Measurements from ENCODE around the gene SYNPR.

The SYNPR gene

GRCh38 chr3:63584681-63585080 lies 306.6 kb downstream of the SYNPR start:
- no peak for TF ChIP-seq CTCF (IDR thresholded peaks at IDR 0.05; ENCODE audit: control insufficient read depth, insufficient read depth, low read depth, low read length, missing control alignments)
- DNase-seq (ENCODE audit: low read depth): no peak
- H3K4me3 ChIP-seq (ENCODE audit: control insufficient read depth, low read depth, low read length): no peak overlapping the region

- H3K4me3 ChIP-seq (ENCODE audit: control insufficient read depth, low read depth, low read length): no peak overlapping the region
- no peak for TF ChIP-seq CTCF (IDR thresholded peaks at IDR 0.05; ENCODE audit: control insufficient read depth, insufficient read depth, low read depth, low read length, missing control alignments)
- DNase-seq (ENCODE audit: low read depth): no peak
Observed at GRCh38 chr3:63585927-63586326, 307.8 kb downstream of the SYNPR start.

- TF ChIP-seq CTCF (IDR thresholded peaks at IDR 0.05; ENCODE audit: control insufficient read depth, insufficient read depth, low read depth, low read length, missing control alignments): no peak
- no peak for DNase-seq (ENCODE audit: low read depth)
Observed at GRCh38 chr3:63588895-63589294, 310.8 kb downstream of the SYNPR start.

GRCh38 chr3:63593779-63594178 lies 315.7 kb downstream of the SYNPR start:
- DNase-seq (ENCODE audit: low read depth): no peak
- TF ChIP-seq CTCF (IDR thresholded peaks at IDR 0.05; ENCODE audit: control insufficient read depth, insufficient read depth, low read depth, low read length, missing control alignments): no peak
- no peak overlapping the region for H3K4me3 ChIP-seq (ENCODE audit: control insufficient read depth, low read depth, low read length)

More at GRCh38 chr3:63588895-63589294, 310.8 kb downstream of the SYNPR start:
- H3K4me3 ChIP-seq (ENCODE audit: control insufficient read depth, low read depth, low read length): no peak overlapping the region

- DNase-seq (ENCODE audit: low read depth): no peak
- H3K4me3 ChIP-seq (ENCODE audit: control insufficient read depth, low read depth, low read length): no peak overlapping the region
- no peak for TF ChIP-seq CTCF (IDR thresholded peaks at IDR 0.05; ENCODE audit: control insufficient read depth, insufficient read depth, low read depth, low read length, missing control alignments)
Observed at GRCh38 chr3:63595221-63595620, 317.1 kb downstream of the SYNPR start.

- no peak for DNase-seq (ENCODE audit: low read depth)
- H3K4me3 ChIP-seq (ENCODE audit: control insufficient read depth, low read depth, low read length): no peak overlapping the region
- TF ChIP-seq CTCF (IDR thresholded peaks at IDR 0.05; ENCODE audit: control insufficient read depth, insufficient read depth, low read depth, low read length, missing control alignments): no peak
Observed at GRCh38 chr3:63597019-63597418, 318.9 kb downstream of the SYNPR start.

GRCh38 chr3:63607716-63608115 lies 329.6 kb downstream of the SYNPR start:
- DNase-seq (ENCODE audit: low read depth): no peak
- no peak overlapping the region for H3K4me3 ChIP-seq (ENCODE audit: control insufficient read depth, low read depth, low read length)
- TF ChIP-seq CTCF (IDR thresholded peaks at IDR 0.05; ENCODE audit: control insufficient read depth, insufficient read depth, low read depth, low read length, missing control alignments): no peak
